ENCODE data around the gene NDUFS6. TPM values are rescaled to one million over a fixed set of nuclear protein-coding genes. Genes with fewer than 3 reads are reported as not detected.

Gene NDUFS6
- polyA plus RNA-seq, 4 donors: 35.4 to 64.5 (median 54.7) TPM

DNA sequence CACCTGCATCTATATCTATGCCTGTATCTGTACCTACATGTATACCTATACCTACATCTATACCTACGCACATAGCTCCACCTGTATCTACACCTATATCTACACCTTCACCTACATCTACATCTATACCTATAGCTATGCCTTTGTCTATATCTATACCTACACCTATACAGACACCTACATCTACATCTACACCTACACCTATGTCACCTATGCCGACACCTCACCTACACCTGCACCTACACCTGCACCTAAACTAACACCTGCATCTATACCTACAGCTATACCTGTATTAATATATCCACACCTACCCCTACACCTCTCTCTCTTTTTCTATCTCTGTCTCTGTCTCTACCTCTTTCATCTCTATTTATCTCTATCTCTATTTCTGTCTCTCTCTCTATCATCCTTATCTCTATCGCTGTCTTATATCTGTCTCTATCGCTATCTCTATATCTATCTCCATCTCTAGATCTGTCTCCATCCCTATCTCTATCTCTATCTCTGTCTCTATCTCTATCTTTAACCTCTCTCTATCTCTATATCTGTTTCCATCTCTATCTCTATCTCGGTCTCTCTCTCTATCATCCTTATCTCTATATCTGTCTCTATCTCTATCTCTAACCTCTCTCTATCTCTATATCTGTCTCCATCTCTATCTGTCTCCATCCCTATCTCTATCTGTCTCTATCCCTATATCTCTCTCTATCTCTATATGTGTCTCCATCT is 43.7 kb downstream of the NDUFS6 start:
- no peak for DNase-seq (ENCODE audit: low read depth in 4 of 4, low spot score in 3 of 4)

DNA sequence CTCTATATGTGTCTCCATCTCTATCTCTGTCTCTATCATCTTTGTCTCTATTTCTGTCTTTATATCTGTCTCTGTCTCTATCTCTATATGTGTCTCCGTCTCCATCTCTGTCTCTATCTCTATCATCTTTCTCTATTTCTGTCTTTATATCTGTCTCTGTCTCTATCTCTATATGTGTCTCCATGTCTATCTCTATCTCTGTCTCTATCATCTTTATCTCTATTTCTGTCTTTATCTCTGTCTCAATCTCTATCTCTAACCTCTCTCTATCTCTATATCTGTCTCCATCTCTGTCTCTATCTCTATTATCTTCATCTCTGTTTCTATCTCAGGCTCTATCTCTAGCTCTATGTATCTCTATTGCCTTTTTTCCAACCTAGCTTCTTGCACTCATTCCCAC is 44.5 kb downstream of the NDUFS6 start:
- DNase-seq (ENCODE audit: low read depth in 4 of 4, low spot score in 3 of 4): no peak

DNA sequence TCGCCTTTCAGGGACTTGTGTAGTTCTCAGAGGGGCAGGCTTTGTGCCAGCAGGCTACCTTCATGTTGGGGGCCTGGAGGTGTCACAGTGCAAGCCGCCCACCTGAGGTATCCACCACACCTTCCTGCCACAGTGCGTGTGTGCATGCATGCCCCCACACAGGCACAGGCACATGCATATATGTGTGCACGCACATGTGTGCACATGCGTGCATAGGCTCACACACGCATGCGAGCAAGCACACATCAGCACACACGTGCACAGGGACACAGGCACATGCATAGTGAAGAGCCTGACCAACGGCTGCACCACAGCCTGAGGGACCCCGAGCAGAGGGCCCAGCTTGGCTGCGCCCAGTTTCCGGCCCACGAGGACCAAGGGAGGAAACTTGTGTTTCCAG is 45.4 kb downstream of the NDUFS6 start:
- no peak for DNase-seq (ENCODE audit: low read depth in 4 of 4, low spot score in 3 of 4)

DNA sequence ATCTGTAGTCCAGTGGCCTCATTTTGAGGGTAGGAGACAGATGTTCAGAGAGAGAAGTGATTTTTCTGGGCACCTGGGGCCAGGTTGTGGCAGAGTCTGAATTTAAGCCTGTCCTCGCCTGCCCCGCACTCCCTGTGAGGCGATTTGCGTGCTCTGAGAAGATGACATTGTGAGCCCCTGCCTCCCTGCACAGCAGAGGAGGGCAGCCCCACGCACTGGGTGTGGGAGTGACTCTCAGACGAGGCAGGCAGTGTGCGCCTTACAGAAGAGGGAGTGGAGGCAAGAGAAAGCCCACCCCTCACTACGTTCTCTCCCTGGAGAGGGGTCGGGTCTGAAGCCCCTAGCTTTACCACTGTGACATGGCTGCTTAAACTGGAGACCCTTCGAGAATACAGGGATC is 45.8 kb downstream of the NDUFS6 start:
- DNase-seq (ENCODE audit: low read depth in 4 of 4, low spot score in 3 of 4): no peak

DNA sequence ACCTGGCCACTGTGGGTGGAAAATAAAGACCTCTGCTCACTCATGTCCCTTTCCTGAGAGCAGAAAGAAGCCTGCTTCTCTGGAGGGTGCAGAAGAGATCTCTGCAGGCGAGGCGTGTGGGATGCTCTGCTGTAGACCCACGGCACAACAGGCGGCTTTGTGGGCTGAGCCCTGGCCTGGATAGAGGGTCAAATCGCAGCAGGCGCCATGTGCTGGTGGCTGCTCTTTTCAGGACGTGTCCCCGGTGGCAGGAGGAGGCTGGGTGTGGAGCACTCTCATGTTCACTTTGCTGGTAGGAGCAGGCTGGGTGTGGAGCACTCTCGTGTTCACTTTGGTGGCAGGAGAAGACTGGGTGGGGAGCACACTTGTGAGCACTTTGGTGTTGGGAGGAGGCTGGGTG is 46.4 kb downstream of the NDUFS6 start:
- no peak for DNase-seq (ENCODE audit: low read depth in 4 of 4, low spot score in 3 of 4)

DNA sequence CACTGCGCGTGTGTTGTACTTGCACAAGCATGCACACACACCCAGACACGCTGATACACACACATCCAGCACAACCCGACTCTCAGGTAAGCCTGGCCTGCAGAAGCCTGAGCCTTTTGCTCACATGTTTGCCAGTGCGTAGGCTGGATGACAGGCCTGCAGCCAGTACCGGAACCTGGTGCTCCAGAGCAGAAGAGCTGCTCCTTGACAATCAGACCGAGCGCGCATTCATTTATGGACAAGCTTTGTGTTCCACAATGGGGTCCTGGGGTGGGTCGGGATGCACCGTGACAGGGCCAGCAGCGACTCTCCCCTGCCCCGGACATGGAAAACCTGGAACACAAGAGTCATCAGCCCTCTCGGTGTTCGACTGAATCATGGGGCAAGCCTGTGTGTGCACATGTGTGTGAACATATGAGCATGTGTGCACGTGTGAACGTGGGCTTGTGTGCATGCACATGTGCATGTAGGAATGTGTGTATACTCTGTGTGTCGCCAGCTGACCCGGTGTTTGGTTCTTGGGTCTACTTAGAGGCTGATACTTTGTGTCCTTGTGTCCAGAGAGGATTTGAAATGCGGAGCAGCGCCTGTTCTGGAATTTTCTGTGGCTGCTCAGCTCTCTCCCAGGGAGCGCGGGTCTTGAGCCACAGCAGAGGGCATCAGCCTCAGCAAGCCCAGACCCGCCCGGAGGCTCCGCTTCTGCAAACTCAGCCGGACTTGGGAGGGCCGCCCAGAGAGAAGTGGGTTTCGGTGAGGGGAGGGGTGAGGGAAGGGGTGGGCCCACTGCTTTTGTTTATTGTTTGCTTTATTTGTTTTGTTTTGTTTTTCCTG is 49.3 kb downstream of the NDUFS6 start:
- DNase-seq (ENCODE audit: low read depth in 4 of 4, low spot score in 3 of 4): no peak

DNA sequence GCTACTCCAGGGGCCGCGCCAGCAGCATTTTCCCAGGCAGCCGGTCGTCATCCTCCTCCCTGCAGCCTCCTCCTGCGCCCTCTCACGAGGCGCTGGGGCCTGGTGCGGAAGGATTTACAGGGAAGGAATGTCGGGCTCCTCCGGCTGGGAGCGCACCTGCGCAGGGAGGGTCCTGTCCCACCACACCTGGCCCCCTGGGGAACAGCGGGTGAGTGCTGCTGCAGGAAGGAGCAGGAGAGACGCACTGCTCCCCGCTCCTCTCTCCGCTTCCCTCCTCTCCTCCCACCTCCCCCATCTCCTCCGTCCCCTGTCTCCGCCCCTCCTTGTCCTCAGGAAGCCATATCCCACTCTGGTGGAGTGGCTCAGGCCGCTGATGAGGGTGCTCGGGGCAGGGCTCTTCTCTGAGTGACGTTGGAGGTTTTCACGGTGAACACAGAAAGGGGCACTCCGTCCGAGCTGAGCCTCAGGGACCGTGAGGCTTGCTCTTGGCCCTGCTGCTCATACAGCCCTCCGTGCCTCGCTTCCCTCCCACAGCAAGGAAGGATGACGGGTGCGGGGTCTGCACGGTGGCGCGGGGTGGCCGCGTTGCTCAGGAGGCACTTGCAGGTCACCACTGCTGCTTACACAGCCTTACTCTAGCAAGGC is 50.2 kb downstream of the NDUFS6 start:
- DNase-seq (ENCODE audit: low read depth in 4 of 4, low spot score in 3 of 4): no peak

DNA sequence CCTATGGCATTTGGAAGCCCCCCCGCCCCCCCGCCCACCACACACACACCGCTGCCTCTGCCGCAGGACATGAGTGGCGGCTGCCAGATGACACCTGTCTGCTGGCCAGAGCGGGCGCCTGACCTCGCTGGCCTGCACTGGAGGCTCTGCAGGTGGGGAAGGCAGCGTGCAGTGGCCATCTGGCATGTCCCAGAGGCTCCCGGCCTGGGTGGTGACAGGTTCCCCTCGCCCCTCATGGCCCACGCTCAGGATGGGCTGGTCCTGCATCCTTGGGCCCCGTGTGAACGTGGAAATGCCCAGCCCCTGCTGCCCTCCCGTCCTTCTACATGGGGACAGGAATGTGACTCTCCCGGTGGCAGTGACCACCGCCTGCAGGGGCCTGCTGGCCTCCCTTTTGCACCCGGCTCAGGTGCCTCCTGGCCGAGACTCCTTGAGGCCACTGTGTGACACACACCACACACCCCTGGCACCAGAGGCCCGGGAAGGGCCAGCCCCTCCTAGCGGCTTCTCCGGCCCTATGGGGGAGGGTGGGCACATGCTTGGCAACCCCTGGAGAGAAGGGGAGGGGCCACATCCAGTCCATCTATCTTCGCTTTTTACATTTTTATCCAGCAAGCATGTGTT is 51.2 kb downstream of the NDUFS6 start:
- no peak for DNase-seq (ENCODE audit: low read depth in 4 of 4, low spot score in 3 of 4)

DNA sequence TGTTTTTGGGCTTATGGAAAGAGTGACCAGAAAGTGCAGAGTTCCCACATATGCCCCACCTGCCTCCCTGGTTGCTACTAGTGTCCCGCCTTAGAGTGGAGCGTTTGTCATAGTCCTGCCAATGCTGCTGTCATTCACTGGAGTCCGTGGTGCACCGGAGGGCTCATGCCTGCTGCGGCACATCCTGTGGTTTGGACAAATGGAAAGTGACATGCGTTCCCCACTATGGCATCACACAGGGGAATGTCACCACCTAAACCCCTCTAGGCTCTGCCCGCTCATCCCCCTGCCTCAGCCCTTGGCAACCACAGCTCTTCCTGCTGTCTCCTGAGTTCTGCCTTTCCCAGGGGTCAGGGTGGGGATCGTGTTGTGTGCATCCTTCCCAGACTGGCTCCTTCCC is 52.3 kb downstream of the NDUFS6 start:
- DNase-seq (ENCODE audit: low read depth in 4 of 4, low spot score in 3 of 4): no peak

DNA sequence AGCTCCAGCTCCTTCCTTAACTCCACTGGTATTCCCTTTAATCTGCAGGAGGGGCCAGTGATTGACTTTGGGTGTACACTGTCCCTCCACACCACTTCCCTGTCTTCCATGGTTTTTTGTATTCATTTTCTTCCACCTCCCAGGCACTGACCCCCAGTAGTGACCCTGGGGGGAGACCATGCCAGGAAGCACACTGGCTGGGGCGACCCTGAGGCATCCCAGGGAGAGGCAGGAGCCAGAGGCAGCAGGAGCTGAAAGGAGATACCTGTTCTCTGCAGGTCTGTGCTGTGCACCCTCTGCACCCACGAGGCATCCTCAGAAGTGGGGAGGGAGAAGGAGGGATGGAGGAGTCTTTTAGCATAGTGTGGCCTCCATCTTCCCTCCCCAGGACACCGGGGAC is 53.9 kb downstream of the NDUFS6 start:
- DNase-seq (ENCODE audit: low read depth in 4 of 4, low spot score in 3 of 4): no peak

DNA sequence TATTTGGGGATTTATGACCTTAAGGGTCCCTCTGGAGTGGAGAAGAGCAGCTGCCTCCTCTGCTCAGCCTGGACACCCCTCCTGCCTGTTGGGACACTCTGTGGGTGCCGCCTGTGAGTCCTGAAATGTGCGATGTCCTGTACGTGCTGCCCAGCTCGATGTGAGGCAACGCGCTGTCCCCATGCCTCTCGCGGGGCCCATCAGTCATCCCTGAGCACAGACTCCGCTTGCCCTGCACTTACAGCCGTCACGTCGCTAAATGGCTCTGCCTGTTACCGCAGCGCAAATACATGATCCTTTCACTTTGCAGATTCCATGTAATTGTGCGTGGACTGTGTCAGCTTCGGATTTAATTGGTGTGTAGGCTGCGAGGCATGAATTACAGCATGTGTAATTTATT is 54.4 kb downstream of the NDUFS6 start:
- DNase-seq (ENCODE audit: low read depth in 4 of 4, low spot score in 3 of 4): no peak

DNA sequence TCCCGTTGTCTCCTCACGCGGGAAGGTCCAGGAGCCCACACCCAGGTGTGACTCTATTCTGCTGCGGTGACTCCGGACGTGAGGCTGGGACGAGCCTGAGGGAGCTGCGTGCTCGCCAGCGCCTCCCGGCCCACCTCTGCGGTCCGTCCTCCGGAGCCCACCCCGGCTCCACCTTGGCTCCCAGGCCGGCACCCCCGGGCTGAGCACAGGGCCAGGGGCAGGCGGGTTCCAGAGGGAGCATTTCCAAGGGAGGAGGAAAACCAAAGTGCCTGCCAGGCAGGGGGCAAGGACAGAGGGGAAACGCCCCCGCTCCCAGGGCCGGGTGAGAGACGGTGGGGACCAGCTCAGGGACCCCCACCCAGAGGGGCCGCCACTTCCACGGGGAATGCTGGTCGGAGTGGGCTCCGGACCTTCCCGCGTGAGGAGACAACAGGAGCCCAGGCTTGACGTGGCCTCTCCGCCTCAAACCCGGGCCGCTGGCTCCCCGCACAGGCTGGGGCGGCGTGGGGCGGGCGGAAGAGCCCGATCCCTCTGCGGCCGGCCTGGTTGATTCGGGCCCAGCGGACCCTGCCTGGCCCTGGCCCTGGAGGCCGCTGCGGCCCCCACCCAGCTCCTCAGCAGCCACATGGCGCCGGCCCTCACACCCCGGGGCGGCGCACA is 55.5 kb downstream of the NDUFS6 start:
- no peak for DNase-seq (ENCODE audit: low read depth in 4 of 4, low spot score in 3 of 4)

DNA sequence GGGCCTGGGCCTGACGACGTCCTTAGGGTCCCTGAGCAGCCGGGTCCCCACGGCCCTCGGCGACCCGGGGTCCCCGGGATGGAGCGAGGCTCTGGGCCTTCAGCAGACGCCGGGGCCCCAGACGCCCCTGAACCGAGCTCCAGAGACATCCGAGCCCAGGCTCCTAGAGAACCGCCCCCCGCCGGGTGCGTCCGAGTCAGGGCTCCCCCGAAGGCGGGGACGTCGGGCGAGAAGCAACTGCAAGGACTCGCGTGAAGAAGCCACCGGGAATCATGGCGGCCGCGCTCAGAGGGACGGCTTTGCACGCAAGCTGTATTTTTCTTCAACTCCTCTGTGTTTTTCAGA is 56.0 kb downstream of the NDUFS6 start:
- no peak for DNase-seq (ENCODE audit: low read depth in 4 of 4, low spot score in 3 of 4)

DNA sequence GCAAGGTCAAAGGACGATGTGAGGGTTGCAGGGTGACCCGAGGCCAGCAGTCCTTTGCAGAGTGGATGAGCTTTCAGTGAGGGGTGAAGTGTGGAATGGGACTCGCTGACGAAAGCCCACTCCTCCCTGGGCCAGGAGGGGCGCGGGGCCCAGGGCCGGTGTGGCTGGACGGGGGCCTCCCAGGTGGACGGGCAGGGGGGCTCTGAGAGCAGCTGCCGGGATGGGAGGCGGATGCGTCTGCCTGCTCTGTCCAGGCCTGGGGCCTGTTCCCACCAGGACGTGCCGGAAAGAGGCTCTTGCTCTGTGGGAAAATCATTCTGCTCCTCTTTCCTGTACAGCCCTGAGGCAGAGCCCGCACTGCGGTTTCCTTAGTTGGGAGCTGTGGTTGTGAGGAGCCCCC is 57.2 kb downstream of the NDUFS6 start:
- DNase-seq (ENCODE audit: low read depth in 4 of 4, low spot score in 3 of 4): no peak

DNA sequence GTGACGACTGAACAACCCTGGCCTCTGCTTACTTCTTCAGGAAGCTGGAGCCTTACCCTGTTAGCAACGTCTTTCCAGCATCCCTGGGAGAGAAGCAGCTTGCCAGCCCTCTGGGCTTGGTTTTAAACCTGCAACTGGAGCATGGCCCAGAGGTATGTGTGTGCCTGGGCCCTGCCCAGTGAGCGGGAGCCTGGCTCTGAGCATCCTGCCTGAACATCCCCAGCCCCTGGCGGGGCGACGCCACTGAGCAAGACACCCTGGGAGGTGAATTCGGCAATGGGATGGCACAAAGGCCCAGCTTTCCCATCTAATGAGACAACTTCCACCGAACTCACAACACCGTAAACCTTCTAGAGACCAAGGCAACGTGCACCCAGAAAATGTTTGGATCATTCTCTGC is 57.9 kb downstream of the NDUFS6 start:
- DNase-seq (ENCODE audit: low read depth in 4 of 4, low spot score in 3 of 4): no peak

DNA sequence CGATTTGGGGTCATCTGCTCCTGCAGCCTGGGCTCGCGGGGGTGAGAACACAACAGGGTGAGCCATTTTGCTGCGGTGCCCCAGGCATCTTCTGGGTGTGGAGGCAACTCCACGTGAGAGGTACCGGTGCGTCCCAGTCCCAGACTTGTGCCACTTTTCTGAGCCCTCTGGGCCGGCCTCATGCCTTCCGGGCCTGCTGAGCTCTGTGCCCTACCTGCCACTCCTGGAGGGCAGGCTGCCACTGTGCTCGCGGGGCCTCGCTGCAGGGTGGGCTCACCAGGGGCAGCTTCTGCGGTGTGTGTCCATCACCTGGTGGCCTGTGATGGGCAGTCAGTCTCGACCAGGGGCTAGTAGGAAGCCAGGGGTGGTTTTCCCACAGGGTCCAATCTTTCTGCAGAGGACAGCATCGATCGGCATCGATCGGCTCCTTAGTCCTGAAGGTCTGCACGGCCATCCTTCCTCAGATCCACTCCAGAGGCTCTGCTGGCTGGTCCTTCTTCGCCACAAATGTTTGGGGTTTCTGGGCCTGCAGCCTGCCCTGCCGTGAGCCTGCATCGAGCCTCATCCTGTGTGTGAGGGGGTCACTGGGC is 58.9 kb downstream of the NDUFS6 start:
- DNase-seq (ENCODE audit: low read depth in 4 of 4, low spot score in 3 of 4): no peak

DNA sequence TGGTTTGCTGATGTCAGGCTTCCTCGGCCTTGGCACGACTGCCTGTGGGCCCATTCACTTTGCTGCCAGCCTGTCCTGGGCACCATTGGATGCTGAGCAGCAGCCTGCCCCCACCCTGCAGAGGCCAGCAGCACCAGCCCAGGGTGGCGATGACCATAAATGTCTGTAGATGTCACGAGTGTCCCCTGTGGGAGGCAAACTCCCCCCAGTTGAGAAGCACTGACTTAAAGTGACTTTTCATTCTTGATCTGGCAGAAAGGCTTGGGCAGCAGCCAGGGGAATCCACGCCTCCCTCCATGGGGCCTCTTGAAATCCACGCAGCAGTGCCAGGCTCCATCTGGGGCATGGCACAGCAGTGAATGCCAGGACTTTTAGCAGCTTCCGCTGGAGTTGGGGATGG is 59.7 kb downstream of the NDUFS6 start:
- no peak for DNase-seq (ENCODE audit: low read depth in 4 of 4, low spot score in 3 of 4)

DNA sequence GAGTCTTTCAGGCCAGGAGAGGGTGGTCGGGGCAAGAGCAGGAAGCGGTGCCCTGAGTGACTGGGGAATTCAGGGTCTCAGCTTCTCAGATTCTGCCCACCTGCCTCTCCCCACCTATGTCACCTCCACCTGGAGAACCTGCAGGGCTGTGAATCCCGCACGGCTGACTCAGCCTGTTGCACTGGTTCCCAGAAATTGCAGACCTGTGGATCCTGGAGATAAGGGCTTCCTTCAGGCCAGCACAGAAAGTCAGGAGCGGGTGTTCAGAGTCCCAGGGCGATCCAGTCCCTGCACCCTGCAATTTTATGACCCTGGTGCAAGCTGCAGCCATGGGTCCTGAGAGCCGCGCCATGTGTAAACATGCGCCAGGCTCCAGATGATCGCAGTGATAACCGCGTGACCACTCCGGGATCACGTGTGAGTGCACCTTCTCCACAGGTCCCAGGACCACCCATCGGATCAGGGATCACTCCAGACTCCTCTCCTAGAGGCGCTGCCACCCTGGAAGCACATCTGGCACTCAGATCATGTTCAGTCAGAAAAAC is 63.8 kb downstream of the NDUFS6 start:
- no peak for DNase-seq (ENCODE audit: low read depth in 4 of 4, low spot score in 3 of 4)

DNA sequence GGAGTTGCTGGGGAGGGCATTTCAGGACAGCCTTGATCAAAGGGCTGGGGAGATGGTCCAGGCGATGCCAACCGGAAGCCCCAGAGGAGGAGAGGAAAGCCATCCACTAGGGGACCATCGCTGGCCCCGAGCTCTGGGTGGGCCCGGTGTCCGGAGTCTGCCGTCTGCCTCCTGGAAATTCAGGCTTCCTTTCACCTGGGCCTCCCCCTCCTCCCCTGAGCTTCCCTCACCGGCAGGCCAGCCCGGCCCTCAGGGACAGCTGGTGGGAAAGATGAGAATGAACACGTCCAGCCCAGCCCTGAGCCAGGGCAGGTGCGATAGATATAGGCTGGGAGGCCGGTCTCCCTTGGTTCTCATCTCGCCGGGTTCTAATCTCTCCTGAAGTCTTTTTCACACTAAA is 64.3 kb downstream of the NDUFS6 start:
- no peak for DNase-seq (ENCODE audit: low read depth in 4 of 4, low spot score in 3 of 4)
